GM20431 (cell line): ENCODE data around the gene SIAH2.

Experiments used
- in situ Hi-C: fragments of 300-500 bp; cut with MseI, MboI; formaldehyde crosslinking; loops from one replicate; pipeline ENCODE4 v1.15.0; 2020; ENCODE audit warnings: low sequenced_read_pairs; ENCODE audit not compliant: unreplicated experiment

The SIAH2 gene

GRCh38 chr3:150699068-150699639 is 63.8 kb downstream of the SIAH2 start:
- in situ Hi-C loops: no loop called here

DNA sequence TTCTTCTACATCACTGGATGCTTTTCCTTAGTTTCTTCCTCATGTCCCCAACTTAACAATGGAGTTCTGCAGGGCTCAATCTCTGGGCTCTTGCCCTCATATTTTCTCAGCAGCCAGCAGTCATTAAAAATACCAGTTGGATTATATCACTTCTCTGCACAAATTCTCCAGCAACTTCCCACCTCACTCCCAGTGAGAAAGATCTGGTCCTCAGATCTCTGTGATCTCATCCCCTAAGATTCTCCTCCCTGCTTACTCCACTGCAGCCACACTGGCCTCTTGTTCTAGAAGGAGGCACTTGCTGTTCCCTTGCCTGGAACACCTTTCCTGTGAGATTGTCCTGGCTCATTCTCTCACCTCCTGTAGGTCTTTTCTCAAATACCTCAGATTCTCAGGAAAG is 65.3 kb downstream of the SIAH2 start:
- in situ Hi-C loops: no loop called here

DNA sequence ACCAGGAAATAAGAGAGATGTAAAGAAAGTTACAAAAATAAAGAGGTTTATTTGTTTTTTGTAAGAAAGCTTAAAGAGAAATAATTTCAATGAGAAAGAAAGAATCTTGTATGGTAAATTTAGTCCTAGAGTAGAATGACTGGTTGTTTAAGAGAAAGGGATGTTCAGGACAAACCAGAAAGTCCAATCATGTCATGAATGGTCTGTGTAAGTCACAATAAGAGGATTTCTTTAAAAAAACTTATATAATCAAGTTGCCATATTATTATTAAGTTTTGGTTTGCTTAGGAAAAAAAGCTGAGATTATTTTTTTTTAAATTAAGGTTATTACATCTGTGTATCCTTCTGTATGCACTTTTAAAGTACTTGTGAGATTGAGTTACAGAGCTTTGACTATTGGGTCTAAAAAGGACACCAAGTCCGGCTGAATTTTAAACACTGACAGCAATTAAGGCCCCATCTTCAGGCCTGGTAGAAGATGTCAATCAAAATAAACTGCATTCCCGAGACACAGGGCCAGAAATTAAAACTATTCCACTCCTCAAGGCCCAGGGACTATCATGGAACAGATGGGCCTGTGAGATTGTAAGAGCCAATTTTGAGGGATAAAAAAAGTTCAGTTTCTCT is 71.4 kb downstream of the SIAH2 start:
- in situ Hi-C loops: no loop called here
